ENCODE measurements around the gene FCRL2.

The FCRL2 gene, protein sequence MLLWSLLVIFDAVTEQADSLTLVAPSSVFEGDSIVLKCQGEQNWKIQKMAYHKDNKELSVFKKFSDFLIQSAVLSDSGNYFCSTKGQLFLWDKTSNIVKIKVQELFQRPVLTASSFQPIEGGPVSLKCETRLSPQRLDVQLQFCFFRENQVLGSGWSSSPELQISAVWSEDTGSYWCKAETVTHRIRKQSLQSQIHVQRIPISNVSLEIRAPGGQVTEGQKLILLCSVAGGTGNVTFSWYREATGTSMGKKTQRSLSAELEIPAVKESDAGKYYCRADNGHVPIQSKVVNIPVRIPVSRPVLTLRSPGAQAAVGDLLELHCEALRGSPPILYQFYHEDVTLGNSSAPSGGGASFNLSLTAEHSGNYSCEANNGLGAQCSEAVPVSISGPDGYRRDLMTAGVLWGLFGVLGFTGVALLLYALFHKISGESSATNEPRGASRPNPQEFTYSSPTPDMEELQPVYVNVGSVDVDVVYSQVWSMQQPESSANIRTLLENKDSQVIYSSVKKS

DNA sequence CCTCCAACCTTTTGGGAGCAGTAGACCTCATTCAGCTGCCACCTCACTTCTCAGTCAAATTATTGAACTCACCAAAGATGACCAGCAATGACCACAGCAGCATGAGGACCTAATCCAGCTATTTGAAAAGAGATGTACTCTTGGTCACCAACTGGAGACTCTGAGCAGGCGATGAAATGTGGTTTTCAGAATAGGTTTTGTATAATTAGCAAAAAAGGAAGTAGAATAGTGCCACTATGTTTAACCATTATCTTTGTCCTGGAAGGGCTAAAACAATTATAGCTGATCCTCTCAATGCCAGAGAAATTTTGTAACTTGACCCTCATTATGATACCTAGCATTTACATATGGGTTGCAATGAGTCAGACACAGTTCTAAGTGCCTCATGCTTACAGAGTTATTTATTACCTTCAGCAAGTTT lies at the start of gene FCRL2:
Gene FCRL2 (minus strand): TSS at position 162 of the 421 bp plus-strand sequence. CDS start 59 bp downstream, at position 103.
- FAIRE-seq: no peak

DNA sequence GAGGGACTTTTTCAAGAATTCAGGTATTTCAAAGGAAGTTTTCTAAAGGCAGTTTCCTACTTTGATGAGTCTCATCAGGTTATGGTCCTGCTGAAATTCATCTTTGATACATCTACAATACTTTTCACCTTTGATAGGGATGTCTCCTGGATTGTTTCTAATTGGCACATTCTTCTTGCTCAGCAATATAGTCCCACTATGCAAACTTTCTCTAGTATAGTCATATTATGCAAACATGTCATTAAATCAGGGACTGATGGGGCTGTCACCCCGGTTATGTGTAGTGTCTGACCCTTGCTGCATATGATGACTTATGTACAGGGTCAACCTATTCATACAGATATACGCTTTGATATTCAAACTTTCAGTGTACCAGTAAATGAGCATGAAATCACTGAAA lies 43.4 kb upstream of the FCRL2 start:
- no peak for FAIRE-seq

DNA sequence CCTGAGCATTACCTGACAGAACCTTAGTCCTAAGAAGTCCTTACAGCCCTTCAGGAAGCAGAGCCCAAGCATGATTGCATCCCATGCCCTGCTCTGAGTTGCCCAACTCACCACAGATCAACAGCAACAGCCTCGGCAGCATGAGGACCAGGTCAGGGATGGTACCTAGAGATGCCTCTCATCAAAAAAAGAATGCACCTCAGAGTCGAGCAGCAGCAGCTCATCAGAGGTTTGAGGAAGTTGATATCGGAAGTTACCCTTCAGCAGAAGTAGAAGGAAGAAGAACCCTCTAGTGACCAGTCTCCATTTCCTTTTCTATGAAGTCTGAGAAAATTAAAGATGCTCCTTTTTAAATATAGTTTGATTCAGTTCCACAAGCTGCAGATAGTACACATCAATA lies 43.0 kb upstream of the FCRL2 start, which contains the start of gene FCRL1:
Gene FCRL1 (minus strand): TSS at position 225 of the 400 bp plus-strand sequence. CDS start 83 bp downstream, at position 142.
- FAIRE-seq: no peak

DNA sequence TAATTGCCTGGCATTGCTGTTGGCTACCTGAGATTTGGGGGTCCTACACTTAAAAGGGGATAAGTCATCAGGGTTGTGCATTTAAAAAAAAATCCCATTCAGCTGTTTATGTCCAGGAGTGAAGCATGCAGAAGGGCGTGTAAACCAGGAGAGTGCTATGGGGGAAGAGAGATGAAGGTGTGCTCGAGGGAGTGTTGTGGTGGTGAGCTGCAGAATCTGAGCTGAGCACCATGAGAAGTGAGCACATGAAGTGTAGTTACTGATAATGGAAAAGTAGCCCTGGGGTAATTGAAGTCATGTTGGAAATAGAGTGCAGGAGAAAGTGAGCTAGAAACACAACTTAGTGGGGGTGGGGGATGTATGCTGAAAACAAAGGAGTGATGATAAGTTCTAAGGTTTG lies 42.3 kb upstream of the FCRL2 start:
- FAIRE-seq: no peak

DNA sequence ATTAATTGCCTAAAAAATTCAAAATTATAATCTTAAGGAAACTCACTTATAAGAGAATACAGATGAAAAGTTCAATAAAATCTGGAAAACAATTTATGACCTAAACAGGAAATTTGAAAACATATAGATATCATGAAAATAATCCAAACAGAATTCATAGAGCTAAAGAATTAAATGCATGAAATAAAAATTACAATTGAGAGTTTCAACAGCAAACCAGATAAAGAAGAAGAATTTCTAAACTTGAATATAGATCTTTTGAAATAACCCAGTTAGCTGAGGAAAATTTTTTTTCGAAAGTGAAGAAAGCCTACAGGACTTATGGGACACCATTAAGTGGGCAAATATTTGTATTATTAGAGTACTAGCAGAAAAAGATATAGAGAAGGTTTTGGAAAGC lies 36.3 kb upstream of the FCRL2 start:
- peak; percentile 51 for FAIRE-seq

DNA sequence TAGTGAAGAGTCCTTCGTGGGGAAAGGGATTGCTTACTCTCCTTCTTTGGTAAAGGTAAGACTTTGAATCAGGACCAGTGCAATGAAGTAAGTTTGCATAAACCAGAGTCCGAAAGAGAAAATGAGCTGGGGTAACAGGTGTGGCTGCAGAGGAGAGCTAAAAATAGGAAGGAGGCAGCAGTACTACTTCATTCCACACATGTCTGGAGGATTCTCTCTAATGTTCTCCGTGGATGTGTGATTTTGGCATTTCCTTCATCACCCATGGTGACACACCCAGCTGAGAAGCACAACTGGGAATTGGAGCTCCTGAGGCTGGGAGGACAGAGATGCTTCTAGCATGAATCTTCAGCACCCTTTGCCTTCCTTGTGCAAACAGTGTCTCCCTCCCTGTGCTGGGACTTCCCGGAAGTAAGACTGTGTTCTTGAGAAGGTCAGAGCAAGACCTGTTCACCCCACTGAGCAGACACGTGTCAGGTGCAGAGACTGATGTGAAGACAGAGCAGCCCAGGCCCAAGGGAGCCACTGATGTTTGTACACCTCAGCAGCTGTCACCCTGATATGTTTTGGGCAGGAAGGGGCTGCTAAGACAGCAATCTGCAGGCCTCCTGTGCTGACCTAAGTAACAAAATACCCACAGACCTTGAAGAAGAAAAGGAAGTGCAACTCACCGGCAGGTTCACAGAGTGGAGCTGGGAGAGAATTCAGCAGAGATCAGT lies 29.7 kb upstream of the FCRL2 start:
- no peak for FAIRE-seq

DNA sequence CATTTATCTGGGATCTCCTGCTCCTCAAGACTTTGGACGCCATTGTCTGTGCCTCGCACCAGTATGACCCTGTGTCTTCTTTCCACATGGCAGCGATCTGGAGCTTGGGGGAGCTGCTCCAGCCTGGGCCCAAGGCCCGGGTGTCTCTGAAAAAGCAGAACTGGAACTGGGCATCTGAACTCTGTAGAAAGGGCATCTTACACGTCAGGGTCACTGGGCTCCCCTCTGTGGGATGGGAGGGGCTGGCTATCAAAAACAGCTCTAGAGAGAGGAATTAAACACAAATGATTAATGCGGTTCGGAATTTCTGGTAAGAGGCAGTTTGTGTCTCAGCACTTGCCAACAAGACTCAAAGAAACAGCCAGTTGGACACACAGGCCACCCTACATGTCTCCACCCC lies 26.9 kb upstream of the FCRL2 start:
- no peak for FAIRE-seq

DNA sequence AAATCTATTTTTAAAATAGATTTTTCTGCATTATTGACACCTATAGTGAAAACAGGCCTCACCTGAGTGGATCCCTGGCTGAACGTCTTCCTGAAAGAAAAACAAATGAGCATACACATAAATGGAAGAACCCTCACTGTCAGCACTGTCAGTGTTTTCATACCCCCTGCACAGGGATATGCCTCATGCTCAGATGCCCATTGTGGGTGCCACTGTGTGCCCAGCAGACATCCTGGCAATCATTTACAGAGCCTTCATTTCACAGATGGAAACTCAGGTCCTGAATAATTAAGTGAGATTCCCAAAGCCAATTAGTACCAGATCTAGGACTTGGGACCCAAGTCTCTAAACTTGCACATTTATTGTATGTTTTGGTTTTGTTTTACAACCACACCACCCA lies 23.1 kb upstream of the FCRL2 start:
- no peak for FAIRE-seq

DNA sequence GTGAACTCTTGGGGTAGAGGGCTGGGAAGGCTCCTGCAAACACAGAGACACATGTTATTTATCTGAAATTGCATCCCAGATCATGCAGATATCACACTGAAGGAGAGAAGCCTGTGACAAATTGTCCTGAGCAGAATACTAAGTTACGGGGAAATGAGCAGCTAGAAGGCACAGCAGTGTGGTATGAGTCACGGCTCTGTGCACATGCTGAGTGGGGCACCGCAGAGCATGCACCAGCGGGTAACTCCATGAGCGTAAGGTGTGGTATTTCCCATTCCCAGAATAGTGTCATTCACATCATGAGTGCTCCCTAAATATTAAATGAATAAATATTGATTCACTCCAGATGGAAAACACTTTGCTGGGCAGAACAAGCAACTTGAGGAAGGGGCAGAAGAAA lies 21.3 kb upstream of the FCRL2 start:
- no peak for FAIRE-seq

DNA sequence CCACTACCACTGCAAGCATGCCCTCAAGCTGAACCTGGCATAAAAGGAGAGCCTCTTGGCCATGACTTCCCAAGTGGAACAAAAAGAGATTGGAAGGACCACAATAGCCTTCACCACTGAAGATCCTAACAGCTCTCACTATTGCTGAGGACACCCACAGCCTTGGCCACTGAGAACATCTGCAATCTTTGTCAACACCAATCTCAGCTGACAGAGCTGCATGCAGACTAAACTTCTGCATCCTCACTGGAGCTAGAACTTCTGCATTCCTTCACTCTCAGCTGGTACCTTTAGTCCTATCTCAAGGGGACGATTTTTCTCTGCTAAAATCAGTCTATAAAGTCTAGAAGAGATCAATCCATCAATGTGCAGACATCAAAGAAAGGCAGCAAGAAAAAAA lies 8.3 kb upstream of the FCRL2 start:
- no peak for FAIRE-seq

DNA sequence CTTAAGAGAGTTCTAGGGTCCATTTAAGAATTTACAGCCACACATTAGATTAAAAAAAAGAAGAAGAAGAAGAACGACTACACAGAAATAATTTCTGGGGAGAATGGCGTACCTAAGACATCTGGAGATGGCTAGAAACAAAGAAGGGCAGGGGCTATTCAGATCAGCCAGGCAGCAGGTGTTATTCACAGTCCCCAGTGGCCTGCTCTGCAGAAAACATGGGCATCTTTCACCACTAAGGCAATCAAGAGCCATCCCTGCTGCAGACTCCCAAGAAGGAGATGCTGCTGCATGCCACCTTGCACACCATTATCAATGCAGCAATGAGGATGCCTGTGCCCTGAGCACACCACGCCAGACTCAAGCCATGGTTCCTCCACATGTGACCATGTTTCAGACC lies 7.9 kb upstream of the FCRL2 start:
- no peak for FAIRE-seq

DNA sequence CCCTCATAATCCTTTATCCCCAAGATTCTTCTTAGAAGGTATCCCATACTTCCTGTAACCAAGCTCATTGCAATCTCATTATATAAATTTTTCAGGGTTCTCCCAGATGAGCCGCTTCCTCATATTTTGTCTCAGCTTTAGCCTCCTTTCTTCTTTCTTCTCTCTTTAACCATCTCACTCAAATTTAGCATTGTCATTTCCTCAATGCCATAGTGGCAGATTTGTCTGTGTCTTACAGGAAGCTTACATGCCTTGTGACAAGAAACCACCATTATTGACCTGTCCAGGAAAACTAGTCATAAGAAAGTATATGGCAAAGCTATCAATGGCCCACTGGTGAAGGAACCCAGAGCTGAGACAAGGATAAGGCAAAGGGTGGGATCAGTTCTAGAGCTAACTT lies 6.0 kb upstream of the FCRL2 start:
- FAIRE-seq: no peak

DNA sequence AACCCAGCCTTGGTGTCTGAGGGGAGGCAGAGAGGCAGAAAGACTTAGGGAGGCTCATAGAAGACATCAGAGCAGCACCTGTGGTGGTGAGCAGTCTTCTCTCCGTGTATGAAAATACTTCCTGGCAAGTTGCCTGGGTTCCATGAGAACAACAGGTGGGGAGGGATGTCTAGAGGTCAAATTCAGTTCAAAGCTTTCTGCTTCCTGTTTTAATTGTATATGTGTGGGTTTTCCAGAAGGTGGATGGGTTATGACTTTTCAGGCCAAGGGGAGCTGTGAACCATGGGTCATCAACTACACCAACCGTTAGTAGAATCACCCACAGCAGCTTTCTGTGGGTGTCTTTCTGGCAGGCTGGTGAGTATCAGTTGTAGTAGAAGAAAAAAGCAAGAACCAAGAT lies 4.1 kb upstream of the FCRL2 start:
- FAIRE-seq: no peak

DNA sequence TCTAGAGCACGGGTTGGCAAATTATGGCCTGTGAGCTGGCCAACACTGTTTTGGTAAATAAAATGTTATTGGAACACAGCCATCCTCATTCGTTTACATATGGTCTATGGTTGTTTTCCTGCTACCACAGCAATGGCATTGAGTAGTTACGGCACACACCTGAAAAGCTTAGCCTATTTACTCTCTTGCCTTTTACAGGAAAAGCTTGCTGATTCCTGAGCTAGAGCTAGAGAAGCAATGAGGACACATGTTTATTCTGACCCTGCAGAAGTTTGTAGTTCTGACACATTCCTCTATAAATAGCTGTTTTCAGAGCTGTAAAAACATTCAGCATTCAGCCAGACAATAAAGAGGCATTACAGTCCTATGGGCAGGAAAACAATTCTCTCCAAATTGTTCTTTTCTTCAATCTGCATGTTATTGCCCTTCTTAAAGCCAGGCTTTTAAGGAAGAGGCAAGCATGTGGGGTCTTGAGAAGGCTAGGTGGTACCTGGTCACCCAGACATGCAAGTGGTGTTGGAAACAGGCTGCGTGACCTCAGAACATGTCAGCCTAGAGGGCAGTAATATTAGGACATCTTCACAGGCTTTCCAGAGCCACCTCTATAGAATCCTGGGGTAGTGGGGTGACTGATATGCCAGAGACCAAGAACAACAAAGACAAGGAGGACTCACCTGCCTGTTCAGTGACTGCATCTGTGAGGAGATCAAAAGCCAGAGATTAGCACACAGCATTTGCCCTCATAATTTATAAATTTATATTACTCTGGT lies 1.6 kb downstream of the FCRL2 start:
- no peak for FAIRE-seq

DNA sequence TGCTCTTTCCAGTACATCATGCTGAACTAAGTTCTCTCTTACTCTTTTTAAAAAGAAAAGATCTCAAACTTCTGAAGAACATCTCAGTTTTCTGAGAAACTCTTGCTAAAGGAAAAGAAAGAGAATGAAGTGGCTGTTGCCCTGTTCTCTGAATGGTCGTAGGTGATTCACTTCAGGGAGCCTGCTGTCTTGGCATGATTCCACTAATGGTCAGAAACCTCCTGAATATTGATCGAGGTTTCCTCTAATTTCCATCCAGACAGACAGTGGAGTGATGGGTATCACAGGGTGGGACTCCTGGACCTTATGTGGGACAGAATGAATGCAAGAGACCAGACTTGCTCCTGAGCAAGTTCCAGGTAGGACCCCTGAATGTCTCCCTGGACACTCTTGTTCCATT lies 2.5 kb downstream of the FCRL2 start:
- FAIRE-seq: no peak

DNA sequence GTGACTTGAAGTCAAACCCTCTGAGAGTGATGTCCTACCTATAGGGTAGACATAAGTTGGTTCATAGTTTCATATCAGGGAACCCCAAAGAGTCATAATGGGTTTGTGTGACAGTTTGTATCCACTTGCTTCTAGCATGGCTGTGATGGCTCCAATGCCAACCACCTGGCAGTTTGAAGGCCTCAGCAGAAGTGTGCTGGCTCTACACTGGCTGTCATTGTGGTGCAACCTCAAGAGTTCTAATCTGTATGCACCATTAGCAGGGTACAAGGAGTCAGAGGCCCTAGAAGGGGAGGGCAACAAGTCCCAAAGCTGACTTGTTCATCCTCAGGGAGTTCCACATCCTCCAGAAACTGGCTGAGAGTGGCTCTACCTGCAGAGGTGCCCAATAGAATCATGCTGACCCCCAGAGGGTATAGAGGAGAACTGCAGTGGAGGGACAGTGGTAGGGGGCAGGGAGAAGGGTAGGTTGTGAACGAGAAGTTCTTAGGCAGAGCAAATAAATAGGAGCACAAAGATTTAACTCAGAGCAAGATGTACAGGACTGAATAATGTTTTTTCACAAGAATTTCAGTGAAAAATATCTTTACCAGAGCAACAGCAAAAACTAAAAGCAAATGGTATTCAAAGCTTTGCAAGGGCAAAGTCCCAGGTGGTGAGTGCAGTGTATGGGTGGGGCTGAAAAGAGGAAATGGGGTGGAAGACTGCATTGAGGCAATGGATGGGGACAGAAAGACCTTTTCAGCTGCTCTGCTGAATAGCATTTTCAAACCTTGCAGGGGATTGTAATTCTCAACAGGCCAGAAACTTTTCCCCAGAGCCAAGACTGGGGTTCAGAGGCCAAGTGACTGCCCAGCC lies 3.2 kb downstream of the FCRL2 start:
- FAIRE-seq: no peak

DNA sequence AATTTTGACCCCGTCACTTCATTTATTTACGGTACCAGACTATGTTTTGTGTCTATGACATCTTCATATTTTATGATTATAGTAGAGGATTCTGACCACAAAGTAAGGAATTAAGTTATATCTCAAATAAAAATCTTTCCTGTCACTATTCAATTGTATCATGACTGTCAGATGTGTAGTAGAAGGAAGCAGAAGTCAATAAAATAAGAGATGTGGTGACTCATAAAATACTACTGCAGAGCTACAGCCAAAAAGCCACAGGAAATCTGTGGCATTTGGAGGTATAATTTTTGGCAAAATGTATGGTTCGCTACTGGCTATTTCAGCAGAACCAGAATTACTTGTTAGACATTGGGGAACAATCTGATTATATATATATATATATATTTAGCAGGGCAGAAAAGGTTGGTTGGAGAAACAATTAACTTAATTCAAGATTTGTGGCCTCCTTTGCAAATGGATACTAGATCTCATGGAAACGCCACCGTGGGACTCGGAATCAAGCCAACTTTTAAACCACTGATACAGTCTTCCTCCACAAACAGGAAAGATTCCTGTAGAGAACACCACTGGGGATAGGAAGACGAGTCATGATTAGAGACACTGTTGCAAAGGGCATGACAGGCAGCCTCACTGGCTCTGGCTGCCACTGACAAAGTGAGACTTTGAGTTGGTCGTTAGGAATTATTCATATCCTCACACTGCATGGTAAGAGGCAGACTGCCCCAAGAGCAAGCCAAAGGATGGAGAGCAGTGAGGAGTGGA lies 5.1 kb downstream of the FCRL2 start:
- no peak for FAIRE-seq

DNA sequence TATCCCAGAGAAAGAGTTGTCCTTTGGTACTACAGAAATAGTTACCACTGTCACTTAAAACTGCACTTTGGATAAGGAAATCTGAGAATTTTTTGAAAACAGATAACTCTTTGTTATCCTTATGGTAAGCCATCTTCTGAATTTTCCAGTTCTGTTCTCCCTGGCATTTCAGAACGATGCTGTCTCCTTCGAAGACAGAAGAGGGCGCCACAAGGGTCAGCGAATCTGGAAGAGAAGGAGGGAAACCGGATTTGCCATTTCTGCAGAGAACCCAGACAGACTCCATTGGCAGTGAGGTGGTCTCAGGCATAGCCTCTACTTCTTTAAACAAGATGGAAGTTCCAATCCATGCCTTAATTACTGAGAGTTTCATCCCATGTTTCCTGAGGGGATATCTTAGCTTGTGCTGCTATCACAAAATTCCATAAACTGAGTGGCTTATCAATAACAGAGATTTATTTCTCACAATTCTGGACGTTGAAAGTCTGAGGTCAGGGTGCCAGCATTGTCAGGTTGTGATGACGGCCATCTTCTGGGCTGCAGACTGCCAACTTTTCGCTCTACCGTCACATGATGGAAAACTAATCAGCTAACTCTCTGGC lies 6.4 kb downstream of the FCRL2 start:
- no peak for FAIRE-seq

DNA sequence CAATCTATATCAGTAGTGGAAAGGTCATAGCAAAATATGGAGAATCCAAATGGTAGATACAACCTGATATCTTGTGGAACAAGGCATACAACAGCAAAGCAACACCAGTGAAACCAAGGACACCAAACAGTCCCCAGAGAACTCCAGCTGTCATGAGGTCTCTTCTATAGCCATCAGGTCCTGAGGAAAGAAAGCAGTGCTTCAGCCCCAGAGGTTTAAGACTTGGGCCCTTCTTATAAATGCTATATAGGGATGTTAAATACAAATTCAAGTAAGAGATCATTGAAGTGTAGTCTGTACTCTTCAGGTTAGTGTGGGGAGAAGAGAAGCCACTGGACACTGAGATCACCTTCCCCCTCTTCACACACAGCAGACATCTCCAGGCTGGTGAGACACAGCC lies 10.1 kb downstream of the FCRL2 start:
- FAIRE-seq: no peak

DNA sequence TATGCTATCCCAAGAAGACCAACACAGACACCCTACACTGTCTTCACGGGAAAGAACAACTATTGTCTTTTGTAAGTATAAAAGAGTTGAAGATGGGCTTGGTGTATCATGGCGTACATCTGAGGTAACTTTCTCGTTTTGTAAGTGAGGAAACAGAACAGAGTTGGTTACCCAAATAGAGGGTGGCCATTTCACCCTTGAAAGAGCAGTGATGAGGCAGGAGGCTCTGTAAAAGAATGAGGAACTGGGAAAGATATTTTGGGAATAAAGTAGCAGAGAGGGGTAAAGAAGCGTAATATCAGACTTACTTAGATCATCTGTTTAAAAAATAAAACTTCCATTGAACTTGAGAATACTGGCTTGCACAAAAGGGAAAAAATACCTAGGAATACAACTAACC lies 18.9 kb downstream of the FCRL2 start:
- FAIRE-seq: no peak

DNA sequence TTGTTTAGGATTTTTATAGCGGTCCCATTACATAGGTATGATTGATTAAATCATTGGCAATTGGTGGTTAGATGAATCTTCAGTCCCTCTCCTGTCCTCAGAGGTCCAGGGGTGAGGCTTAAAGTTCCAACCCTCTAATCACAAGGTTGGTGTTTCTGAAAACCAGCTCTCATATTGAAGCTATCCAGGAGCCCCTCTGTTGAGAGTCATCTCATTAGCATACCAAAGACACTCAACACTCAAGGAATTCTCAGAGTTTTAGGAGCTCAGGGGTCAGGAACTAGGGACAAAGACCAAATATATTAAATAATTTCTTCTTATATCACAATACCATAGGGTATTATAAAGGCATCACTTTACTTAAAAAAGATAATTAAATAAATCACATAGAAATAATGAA lies 23.3 kb downstream of the FCRL2 start:
- FAIRE-seq: no peak

Data from A204.1 (cell line).